Fibroblast of villous mesenchyme (primary cell): Measurements from ENCODE around the gene SKI. TPM values are rescaled to one million over a fixed set of nuclear protein-coding genes. Genes with fewer than 3 reads are reported as not detected.
A peak's percentile ranks its signal among the peaks of the same experiment; 100 is the strongest.

Experiments
- DNase-seq: peaks from one replicate; pipeline ENCODE4 v3.0.0-alpha.2; 2010; ENCODE audit warnings: low read depth
- H3K4me3 ChIP-seq: 2 replicates; pipeline ENCODE4 v1.5.1; 2011; ENCODE audit warnings: low read depth, mild to moderate bottlenecking, low read length
- total RNA-seq: library from RNA; depleted of rRNA; stranded (reverse); fragments of >200 nt; gene quantifications from 2 replicates; pipeline ENCODE4 v1.2.3, GENCODE V29; 2012
- TF ChIP-seq, protein P1 (sequence below): IDR thresholded peaks from 2 replicates; pipeline ENCODE4 v1.5.1; 2012; ENCODE audit warnings: low read depth, mild to moderate bottlenecking, low read length; ENCODE audit not compliant: insufficient read depth

Gene SKI
- total RNA-seq, 1 donor = 26.8 TPM

DNA sequence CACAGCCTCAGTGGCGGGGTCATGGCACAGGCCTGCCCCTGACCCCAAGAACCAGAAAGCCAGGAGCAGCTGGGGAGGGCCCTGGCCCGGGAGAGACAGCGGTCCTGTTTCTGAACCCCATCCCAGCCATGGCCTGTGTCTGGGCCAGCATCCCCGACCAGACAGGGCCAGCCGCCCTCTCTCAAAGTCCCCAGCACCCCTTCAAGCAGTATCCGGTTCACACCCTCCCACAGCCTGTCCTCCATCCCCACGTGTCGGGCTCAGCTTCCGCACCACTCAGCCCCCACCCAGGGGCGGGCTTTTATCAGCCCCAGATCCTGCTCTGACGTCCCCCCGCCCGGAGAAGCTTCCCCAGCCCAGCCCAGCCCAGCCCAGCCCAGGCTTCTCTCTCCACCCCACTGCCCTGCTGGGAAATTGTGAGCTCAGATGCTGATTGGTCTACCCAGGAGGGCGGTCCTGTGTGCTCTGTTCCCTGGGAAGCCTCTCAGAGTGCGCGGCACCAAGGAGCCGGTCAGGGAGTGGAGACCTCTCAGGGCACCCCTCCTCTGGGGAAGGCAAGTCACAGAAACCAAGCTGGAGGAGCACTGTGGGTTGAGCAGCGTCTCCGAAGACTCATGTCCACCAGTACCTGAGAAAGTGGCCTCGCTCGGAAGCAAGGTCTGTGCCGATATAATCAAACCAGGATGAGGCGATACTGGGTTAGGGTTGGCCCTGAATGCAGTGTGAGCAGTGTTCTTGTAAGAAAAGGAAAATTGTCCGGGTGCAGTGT, 28.9 kb upstream of the SKI start:
- DNase-seq = peak; percentile 96
- TF ChIP-seq, protein P1, sequence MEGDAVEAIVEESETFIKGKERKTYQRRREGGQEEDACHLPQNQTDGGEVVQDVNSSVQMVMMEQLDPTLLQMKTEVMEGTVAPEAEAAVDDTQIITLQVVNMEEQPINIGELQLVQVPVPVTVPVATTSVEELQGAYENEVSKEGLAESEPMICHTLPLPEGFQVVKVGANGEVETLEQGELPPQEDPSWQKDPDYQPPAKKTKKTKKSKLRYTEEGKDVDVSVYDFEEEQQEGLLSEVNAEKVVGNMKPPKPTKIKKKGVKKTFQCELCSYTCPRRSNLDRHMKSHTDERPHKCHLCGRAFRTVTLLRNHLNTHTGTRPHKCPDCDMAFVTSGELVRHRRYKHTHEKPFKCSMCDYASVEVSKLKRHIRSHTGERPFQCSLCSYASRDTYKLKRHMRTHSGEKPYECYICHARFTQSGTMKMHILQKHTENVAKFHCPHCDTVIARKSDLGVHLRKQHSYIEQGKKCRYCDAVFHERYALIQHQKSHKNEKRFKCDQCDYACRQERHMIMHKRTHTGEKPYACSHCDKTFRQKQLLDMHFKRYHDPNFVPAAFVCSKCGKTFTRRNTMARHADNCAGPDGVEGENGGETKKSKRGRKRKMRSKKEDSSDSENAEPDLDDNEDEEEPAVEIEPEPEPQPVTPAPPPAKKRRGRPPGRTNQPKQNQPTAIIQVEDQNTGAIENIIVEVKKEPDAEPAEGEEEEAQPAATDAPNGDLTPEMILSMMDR = no peak
- peak overlapping the region; percentile 56 for H3K4me3 ChIP-seq

GRCh38 chr1:2200308-2200943, 27.7 kb upstream of the SKI start:
- DNase-seq = peak; percentile 48
- peak overlapping the region; percentile 33 for H3K4me3 ChIP-seq
- TF ChIP-seq, protein P1 = peak; percentile 3

- TF ChIP-seq, protein P1 = no peak
- peak overlapping the region; percentile 32 for H3K4me3 ChIP-seq
- no peak for DNase-seq
These were observed 27.1 kb upstream of the SKI start for GRCh38 chr1:2201062-2201461.

DNA sequence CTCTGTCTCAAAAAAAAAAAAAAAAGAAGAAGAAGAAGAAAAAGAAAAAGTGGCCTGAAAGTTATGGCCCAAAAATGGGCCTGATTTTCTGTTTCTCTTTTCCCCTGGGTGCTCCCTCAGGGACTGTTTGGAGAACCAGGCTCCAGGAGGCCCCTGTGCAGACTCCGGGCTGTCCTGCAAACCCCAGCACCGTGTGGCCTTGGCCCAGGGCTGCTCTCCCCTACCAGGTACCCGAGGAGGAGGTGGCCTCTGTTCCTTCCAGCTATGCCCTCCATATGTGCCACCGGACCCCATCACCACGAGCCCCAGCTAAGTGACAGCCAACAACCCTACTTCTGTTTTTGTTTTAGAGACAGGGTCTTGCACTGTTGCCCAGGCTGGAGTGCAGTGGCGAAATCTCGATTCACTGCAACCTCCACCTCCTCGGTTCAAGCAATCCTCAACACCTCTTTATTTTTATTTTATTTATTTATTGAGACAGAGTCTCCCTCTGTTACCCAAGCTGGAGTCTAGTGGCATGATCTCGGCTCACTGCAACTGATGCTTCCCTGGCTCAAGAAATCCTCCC, 26.0 kb upstream of the SKI start:
- TF ChIP-seq, protein P1 = no peak
- no peak for DNase-seq
- H3K4me3 ChIP-seq = no peak overlapping the region

GRCh38 chr1:2202843-2203601, 25.1 kb upstream of the SKI start:
- TF ChIP-seq, protein P1 = no peak
- no peak for DNase-seq
- H3K4me3 ChIP-seq = no peak overlapping the region

DNA sequence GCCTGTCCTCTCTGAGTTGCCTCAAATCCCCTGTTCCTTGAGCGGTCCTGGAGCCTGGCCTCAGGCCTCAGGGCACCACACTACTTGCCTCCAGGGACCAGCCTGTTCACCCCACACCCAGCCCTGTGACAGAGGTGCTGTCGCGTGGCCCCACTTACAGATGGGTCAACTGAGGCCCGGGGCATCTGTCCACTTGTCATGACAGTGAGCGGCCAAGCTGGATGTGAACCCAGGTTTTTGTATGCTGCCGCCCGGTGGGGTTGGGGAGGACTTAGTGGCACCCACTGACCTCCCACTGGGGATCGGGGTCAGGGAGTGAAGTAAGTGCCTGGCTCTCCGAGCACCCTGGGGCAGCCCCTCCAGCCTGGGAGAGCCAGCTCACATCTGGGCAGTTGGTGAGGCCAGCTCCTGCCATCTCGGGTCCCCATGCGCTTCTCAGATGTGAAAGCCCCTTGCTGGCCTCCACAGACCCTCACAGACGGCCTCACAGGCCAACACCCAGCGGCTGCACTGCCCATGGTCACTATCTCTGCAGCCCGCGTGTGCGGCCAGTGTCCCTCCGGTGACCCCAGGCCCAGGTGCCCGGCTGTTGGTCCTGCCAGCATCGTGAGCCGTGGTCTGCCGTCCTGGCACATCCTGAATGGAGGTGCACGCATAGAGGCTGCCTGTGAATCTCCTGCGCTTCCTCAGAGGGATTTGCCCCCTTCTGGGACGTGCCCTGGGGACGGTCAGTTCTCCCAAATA, 24.3 kb upstream of the SKI start:
- TF ChIP-seq, protein P1 = no peak
- DNase-seq = no peak
- peak overlapping the region; percentile 61 for H3K4me3 ChIP-seq
